ENCODE measurements around the gene PCBP2. TPM values are rescaled to one million over a fixed set of nuclear protein-coding genes. Genes with fewer than 3 reads are reported as not detected.

Gene PCBP2
- total RNA-seq, 2 experiments from 2014 or later: 995 to 1,012 TPM

GRCh38 chr12:53463802-53464560 lies 12.1 kb downstream of the PCBP2 start:
- POLR2A ChIA-PET: interaction anchor here (0.7 kb wide), 1 partner anchor 11 kb away, joined by 5 read pairs; no protein-coding TSS in a partner anchor
- CTCF ChIA-PET: interaction anchor here (1.1 to 1.6 kb wide), 3 partner anchors 44 to 119 kb away, joined by 3 to 6 read pairs (median 3); no protein-coding TSS in a partner anchor

- POLR2A ChIA-PET: interaction anchor here (0.7 kb wide), 1 partner anchor 11 kb away, joined by 5 read pairs; no protein-coding TSS in a partner anchor
- CTCF ChIA-PET: interaction anchor here (1.1 to 1.7 kb wide), 4 partner anchors 12 to 120 kb away, joined by 3 to 6 read pairs (median 4); no protein-coding TSS in a partner anchor
These were observed 12.9 kb downstream of the PCBP2 start for GRCh38 chr12:53464685-53465418.

GRCh38 chr12:53465679-53466078 lies 13.8 kb downstream of the PCBP2 start:
- ChIA-PET POLR2A (no interaction called here), CTCF (interaction anchor here (1.5 to 1.7 kb wide), 2 partner anchors 9 to 11 kb away, joined by 4 to 5 read pairs; no protein-coding TSS in a partner anchor)

GRCh38 chr12:53466640-53467039 lies 14.7 kb downstream of the PCBP2 start:
- ChIA-PET POLR2A (no interaction called here), CTCF (interaction anchor here (1.2 to 1.5 kb wide), 2 partner anchors 8 to 10 kb away, joined by 3 to 4 read pairs; no protein-coding TSS in a partner anchor)

DNA sequence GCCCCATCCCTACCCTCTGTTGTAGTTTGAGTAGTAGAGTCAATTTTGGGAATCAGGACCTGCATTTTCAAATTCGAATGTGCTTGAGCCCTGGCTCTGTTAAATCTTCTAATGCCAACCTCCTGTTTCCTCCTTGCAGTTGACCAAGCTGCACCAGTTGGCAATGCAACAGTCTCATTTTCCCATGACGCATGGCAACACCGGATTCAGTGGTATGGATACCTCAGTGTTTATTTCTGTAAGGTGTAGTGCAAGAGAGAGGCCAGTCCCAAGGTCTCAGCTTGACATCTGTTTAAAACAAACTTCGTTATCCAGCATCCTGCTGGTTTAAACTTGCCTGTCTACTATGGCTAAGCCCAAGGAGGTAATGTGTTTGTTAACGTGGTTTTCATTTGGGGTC lies 15.2 kb downstream of the PCBP2 start:
- ChIA-PET CTCF (interaction anchor here (1.2 to 1.5 kb wide), 2 partner anchors 8 to 10 kb away, joined by 3 to 4 read pairs; no protein-coding TSS in a partner anchor), POLR2A (interaction anchor here (0.7 kb wide), 1 partner anchor 16 kb away, joined by 3 read pairs; no protein-coding TSS in a partner anchor)

GRCh38 chr12:53467880-53468279 lies 16.0 kb downstream of the PCBP2 start:
- POLR2A ChIA-PET: interaction anchor here (0.7 to 0.9 kb wide), 2 partner anchors 16 to 33 kb away, joined by 3 to 4 read pairs; partner anchors contain the start of gene TARBP2

GRCh38 chr12:53468282-53468681 lies 16.4 kb downstream of the PCBP2 start:
- POLR2A ChIA-PET: interaction anchor here (0.6 to 0.9 kb wide), 2 partner anchors 8 to 33 kb away, joined by 3 to 4 read pairs; partner anchors contain the start of gene TARBP2
- CTCF ChIA-PET: no interaction called here

More at GRCh38 chr12:53467880-53468279, 16.0 kb downstream of the PCBP2 start:
- CTCF ChIA-PET: no interaction called here

GRCh38 chr12:53472056-53472582 lies 20.2 kb downstream of the PCBP2 start:
- CTCF ChIA-PET: interaction anchor here (0.5 to 1.5 kb wide), 4 partner anchors 15 to 136 kb away, joined by 3 read pairs; partner anchors contain the start of genes AMHR2 and SP7
- POLR2A ChIA-PET: interaction anchor here (0.6 kb wide), 2 partner anchors 36 to 204 kb away, joined by 10 read pairs; no protein-coding TSS in a partner anchor

GRCh38 chr12:53474077-53474476 lies 22.2 kb downstream of the PCBP2 start:
- ChIA-PET POLR2A (interaction anchor here (0.6 to 2.8 kb wide), 2 partner anchors 19 to 149 kb away, joined by 6 to 13 read pairs; no protein-coding TSS in a partner anchor), CTCF (interaction anchor here (0.6 to 3.0 kb wide), 8 partner anchors 8 to 150 kb away, joined by 3 to 11 read pairs (median 4); no protein-coding TSS in a partner anchor)

DNA sequence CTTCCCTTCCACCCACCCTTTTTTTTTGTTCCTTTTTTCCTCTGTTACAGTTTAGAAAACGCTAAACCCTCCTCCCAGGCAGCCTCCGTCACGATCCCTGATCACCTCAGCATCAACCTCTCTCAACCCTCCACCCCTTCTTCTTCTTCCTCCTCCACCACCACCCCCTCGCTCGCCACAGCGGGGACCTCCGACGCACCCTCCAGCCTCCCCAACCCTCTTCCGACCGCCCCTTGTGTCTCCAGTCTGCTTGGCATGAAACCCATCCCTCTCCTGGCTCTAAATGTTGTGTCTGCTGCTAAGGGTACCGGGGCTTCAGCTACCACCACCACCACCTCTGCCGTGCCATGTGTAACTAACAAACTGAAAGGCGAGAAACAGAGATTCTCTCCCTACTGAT lies 22.9 kb downstream of the PCBP2 start:
- ChIA-PET POLR2A (interaction anchor here (0.5 to 2.8 kb wide), 3 partner anchors 14 to 26 kb away, joined by 3 to 13 read pairs (median 3); partner anchors contain the start of gene TARBP2), CTCF (interaction anchor here (1.0 to 3.0 kb wide), 4 partner anchors 9 to 150 kb away, joined by 3 to 11 read pairs (median 5); no protein-coding TSS in a partner anchor)

GRCh38 chr12:53476769-53477209 lies 24.9 kb downstream of the PCBP2 start:
- ChIA-PET POLR2A (interaction anchor here (0.6 to 1.4 kb wide), 2 partner anchors 8 to 24 kb away, joined by 3 to 5 read pairs; partner anchors contain the start of gene TARBP2), CTCF (interaction anchor here (0.7 to 3.0 kb wide), 7 partner anchors 10 to 32 kb away, joined by 3 to 11 read pairs (median 3); no protein-coding TSS in a partner anchor)

DNA sequence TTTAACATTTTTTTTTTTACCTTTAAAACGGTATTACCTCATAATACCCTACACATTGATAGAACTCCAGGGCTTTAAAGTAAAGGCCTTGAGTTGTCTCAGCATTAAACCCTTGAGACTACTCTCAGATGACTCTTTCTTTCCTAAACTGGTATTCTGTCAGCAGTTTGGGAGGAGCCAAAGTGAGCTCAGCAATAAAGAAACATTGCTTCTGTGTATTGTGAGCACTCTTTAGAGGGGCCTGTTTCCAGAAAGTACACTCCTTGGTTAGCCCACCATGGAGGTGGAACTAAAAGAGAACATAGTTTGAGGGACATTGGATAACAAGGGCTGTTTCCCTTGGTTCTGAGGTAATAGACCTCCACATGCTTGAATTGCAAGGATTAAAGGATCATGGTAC lies 27.0 kb downstream of the PCBP2 start:
- ChIA-PET CTCF (interaction anchor here (0.9 to 1.7 kb wide), 7 partner anchors 9 to 127 kb away, joined by 3 to 5 read pairs (median 4); partner anchors contain the start of gene TARBP2), POLR2A (interaction anchor here (0.6 to 1.6 kb wide), 5 partner anchors 13 to 183 kb away, joined by 3 to 8 read pairs (median 3); no protein-coding TSS in a partner anchor)

DNA sequence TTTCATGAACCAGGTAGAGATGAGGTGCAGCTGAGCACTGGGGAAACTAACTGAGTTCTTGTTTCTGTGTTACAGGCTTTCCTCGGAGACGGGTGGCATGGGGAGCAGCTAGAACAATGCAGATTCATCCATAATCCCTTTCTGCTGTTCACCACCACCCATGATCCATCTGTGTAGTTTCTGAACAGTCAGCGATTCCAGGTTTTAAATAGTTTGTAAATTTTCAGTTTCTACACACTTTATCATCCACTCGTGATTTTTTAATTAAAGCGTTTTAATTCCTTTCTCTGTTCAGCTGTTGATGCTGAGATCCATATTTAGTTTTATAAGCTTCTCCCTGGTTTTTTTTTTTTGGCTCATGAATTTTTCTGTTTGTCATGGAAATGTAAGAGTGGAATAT lies 27.4 kb downstream of the PCBP2 start:
- POLR2A ChIA-PET: interaction anchor here (0.6 kb wide), 4 partner anchors 20 to 184 kb away, joined by 3 to 8 read pairs (median 5); no protein-coding TSS in a partner anchor
- CTCF ChIA-PET: interaction anchor here (1.0 to 1.7 kb wide), 4 partner anchors 13 to 127 kb away, joined by 3 to 4 read pairs (median 4); partner anchors contain the start of gene TARBP2

GRCh38 chr12:53480491-53481442 lies 28.9 kb downstream of the PCBP2 start:
- CTCF ChIA-PET: interaction anchor here (0.8 to 1.7 kb wide), 2 partner anchors 14 to 129 kb away, joined by 3 read pairs; no protein-coding TSS in a partner anchor
- POLR2A ChIA-PET: interaction anchor here (1.4 kb wide), 1 partner anchor 22 kb away, joined by 3 read pairs; no protein-coding TSS in a partner anchor

DNA sequence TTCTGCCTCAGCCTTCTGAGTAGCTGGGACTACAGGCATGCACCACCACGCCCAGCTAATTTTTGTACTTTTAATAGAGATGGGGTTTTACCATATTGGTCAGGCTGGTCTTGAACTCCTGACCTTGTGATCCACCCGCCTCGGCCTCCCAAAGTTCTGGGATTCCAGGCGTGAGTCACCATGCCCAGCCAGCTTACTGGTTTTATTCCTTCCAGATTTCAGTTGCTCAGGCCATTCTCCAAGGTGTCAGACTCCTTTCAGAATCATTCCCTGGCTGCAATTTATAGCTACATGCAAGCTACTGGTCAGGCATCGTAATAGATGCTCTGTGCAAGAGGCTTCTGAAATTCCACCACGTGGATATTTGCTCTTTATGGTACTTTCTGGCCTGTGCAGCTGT lies 29.6 kb downstream of the PCBP2 start:
- POLR2A ChIA-PET: interaction anchor here (0.7 to 1.4 kb wide), 2 partner anchors 23 to 109 kb away, joined by 3 to 5 read pairs; no protein-coding TSS in a partner anchor

GRCh38 chr12:53481939-53482586 lies 30.2 kb downstream of the PCBP2 start:
- ChIA-PET POLR2A (interaction anchor here (0.6 to 1.4 kb wide), 6 partner anchors 10 to 138 kb away, joined by 3 to 7 read pairs (median 3); partner anchors contain the start of gene TARBP2), CTCF (interaction anchor here (0.7 to 2.3 kb wide), 6 partner anchors 8 to 130 kb away, joined by 3 to 5 read pairs (median 4); no protein-coding TSS in a partner anchor)

More for the DNA sequence above, 29.6 kb downstream of the PCBP2 start:
- CTCF ChIA-PET: interaction anchor here (0.7 to 2.3 kb wide), 5 partner anchors 7 to 129 kb away, joined by 3 to 5 read pairs (median 3); no protein-coding TSS in a partner anchor
